ENCODE results near the gene CAMK2D.

DNA sequence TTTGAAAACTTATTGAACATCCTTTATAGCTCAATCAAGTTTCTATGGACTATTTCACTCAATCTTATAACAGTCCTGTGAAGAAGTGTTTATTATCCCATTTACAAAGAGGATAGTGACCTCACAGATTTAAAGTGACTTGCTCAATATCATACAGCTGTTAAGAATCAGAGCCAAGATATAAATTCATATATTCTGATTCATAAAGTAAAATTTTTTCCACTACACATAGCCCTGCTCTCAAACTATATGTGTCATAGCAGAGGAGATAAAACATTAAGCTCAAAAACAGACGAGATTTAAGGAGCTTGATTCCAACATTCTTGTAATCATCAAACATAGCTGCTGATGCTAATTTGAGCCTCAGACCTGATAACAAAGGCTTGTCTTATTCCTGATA, 226.8 kb downstream of the CAMK2D start:
- TF ChIP-seq EZH2 (IDR thresholded peaks at IDR 0.05) (no peak), POLR2AphosphoS5 (IDR thresholded peaks at IDR 0.05; ENCODE audit: borderline replicate concordance, low read depth, low read length) (no peak), FOXP2 (optimal IDR thresholded peaks at IDR 0.05; ENCODE audit: control extremely low read depth, extremely low read length, insufficient read depth) (no peak)
